HCT116 (cell line): ENCODE data around the gene MAOB. TPM values are rescaled to one million over a fixed set of nuclear protein-coding genes. Genes with fewer than 3 reads are reported as not detected.

Experiments
- ATAC-seq: fragments of 200-7000 bp; cut with Tn5 transposase; 2 replicates; pipeline ENCODE4 v1.9.1; 2020; ENCODE audit warnings: mild to moderate bottlenecking, moderate library complexity
- BruUV-seq: library from RNA; stranded (reverse); fragments of 400-500 nt; replicated peaks from 2 replicates; lab custom pipeline; 2021; lab: Mats Ljungman, UMichigan
- CTCF ChIA-PET: fragments of 300-600 bp; sonication (Branson Sonifier 250); formaldehyde crosslinking; loops from one replicate; lab custom pipeline; 2021; ENCODE audit warnings: antibody characterized with exemption; lab: Charles Lee
- POLR2A ChIA-PET: fragments of 300-600, 350-600 bp; sonication (Branson Sonifier 250); formaldehyde crosslinking; loops from one replicate; lab custom pipeline; 2021; ENCODE audit warnings: antibody characterized with exemption; lab: Charles Lee
- RAD21 ChIA-PET, 2 experiments: fragments of 300-600 bp; sonication (Branson Sonifier 250); formaldehyde crosslinking; loops; one replicate each; lab custom pipeline; 2023; ENCODE audit warnings: low total read pairs in 2 of 2; ENCODE audit not compliant: uncharacterized antibody in 2 of 2, unreplicated experiment in 2 of 2, low non-redundant PET in 1 of 2; lab: Charles Lee
- DNase-seq: peaks from one replicate; pipeline ENCODE4 v3.0.0-alpha.2; 2010; ENCODE audit warnings: low read depth, low spot score
- H2AFZ ChIP-seq: fragments of 200-600 bp; shearing (Covaris generic), sonication (generic); 2 replicates; pipeline ENCODE4 v1.6.1; 2017; ENCODE audit warnings: low read depth, mixed run types, mixed read lengths, antibody characterized with exemption, low read length; ENCODE audit not compliant: poor library complexity, severe bottlenecking
- H3K27ac ChIP-seq: 2 replicates; pipeline ENCODE4 v1.5.1; 2012; ENCODE audit warnings: low read depth, low read length
- H3K27me3 ChIP-seq: fragments of 200-600 bp; sonication (generic); 2 replicates; pipeline ENCODE4 v1.6.1; 2016; ENCODE audit warnings: mixed run types, low read length, mixed read lengths; ENCODE audit not compliant: insufficient read depth
- H3K36me3 ChIP-seq, 2 experiments: fragments of 200-500 bp in 1 of 2; fragments of 200-600 bp in 1 of 2; sonication (Bioruptor generic) in 1 of 2; sonication (generic) in 1 of 2; 2 replicates each; pipeline versions ENCODE4 v1.5.1 to v1.6.1; 2014 to 2016; ENCODE audit warnings: low read length in 2 of 2, inconsistent platforms in 1 of 2, mixed read lengths in 1 of 2, mixed run types in 1 of 2; ENCODE audit not compliant: insufficient read depth in 2 of 2, control insufficient read depth in 1 of 2
- H3K4me1 ChIP-seq, 2 experiments: fragments of 200-600 bp in 1 of 2; sonication (generic) in 1 of 2; 2 replicates each; pipeline versions ENCODE4 v1.5.1 to v1.6.1; 2012 to 2017; ENCODE audit warnings: low read length in 2 of 2, inconsistent platforms in 1 of 2, mild to moderate bottlenecking in 1 of 2, mixed read lengths in 1 of 2, mixed run types in 1 of 2, moderate library complexity in 1 of 2; ENCODE audit not compliant: insufficient read depth in 2 of 2, control insufficient read depth in 1 of 2
- H3K4me2 ChIP-seq: fragments of 200-600 bp; sonication (generic); 2 replicates; pipeline ENCODE4 v1.6.1; 2017; ENCODE audit warnings: mixed run types, low read length, mixed read lengths
- H3K4me3 ChIP-seq, 2 experiments: fragments of 200-600 bp in 1 of 2; sonication (generic) in 1 of 2; replicated peaks in 1 of 2; 2 replicates each; pipeline ENCODE4 v1.5.1; 2011 to 2016; ENCODE audit warnings: low read length in 2 of 2, control low read depth in 1 of 2, low read depth in 1 of 2, mild to moderate bottlenecking in 1 of 2, mixed read lengths in 1 of 2, mixed run types in 1 of 2
- H3K79me2 ChIP-seq: fragments of 200-600 bp; sonication (generic); 2 replicates; pipeline ENCODE4 v1.6.1; 2017; ENCODE audit warnings: mild to moderate bottlenecking, mixed run types, low read length, moderate library complexity, mixed read lengths; ENCODE audit not compliant: insufficient read depth
- H3K9ac ChIP-seq: fragments of 200-600 bp; sonication (generic); 2 replicates; pipeline ENCODE4 v1.6.1; 2016; ENCODE audit warnings: low read length, mixed read lengths
- H3K9me2 ChIP-seq: fragments of 200-600 bp; sonication (generic), shearing (Covaris generic); 2 replicates; pipeline ENCODE4 v1.6.1; 2017; ENCODE audit warnings: mixed run types, mild to moderate bottlenecking, moderate library complexity; ENCODE audit not compliant: insufficient read depth
- H3K9me3 ChIP-seq, 2 experiments: fragments of 200-500 bp in 1 of 2; fragments of 200-600 bp in 1 of 2; sonication (Bioruptor generic) in 1 of 2; sonication (generic) in 1 of 2; 2 replicates each; pipeline ENCODE4 v1.6.1; 2014 to 2017; ENCODE audit warnings: low read length in 2 of 2, mixed read lengths in 2 of 2, inconsistent platforms in 1 of 2, low read depth in 1 of 2, mild to moderate bottlenecking in 1 of 2, mixed run types in 1 of 2, moderate library complexity in 1 of 2; ENCODE audit not compliant: control insufficient read depth in 1 of 2, insufficient read depth in 1 of 2
- H4K20me1 ChIP-seq: fragments of 200-600 bp; sonication (generic), shearing (Covaris generic); 2 replicates; pipeline ENCODE4 v1.6.1; 2017; ENCODE audit warnings: mixed run types, mild to moderate bottlenecking, moderate library complexity; ENCODE audit not compliant: insufficient read depth
- CEBPB ChIP-seq: IDR thresholded peaks from 2 replicates; pipeline ENCODE4 v1.6.1; 2012; ENCODE audit warnings: low read depth
- CTCF ChIP-seq, 3 experiments: fragments of 200-600 bp in 1 of 3; sonication (generic) in 1 of 3; IDR thresholded peaks in 2 of 3; conservative IDR thresholded peaks in 1 of 3; 2 replicates each; pipeline ENCODE4 v1.5.1; 2012 to 2017; ENCODE audit warnings: low read depth in 2 of 3, low read length in 2 of 3, antibody characterized with exemption in 1 of 3, borderline replicate concordance in 1 of 3, control low read depth in 1 of 3, mild to moderate bottlenecking in 1 of 3, mixed read lengths in 1 of 3, mixed run types in 1 of 3, moderate library complexity in 1 of 3; ENCODE audit not compliant: insufficient read depth in 1 of 3
- EGR1 ChIP-seq: IDR thresholded peaks from 2 replicates; pipeline ENCODE4 v1.6.1; 2012; ENCODE audit warnings: low read depth
- EZH2 ChIP-seq: fragments of 200-600 bp; sonication (generic); IDR thresholded peaks from 2 replicates; pipeline ENCODE4 v1.6.1; 2017; ENCODE audit warnings: antibody characterized with exemption, mixed run types
- EZH2phosphoT487 ChIP-seq: fragments of 200-600 bp; IDR thresholded peaks from 2 replicates; pipeline ENCODE4 v1.6.1; 2018; ENCODE audit warnings: antibody characterized with exemption, borderline replicate concordance
- FOSL1 ChIP-seq: IDR thresholded peaks from 2 replicates; pipeline ENCODE4 v1.6.1; 2012; ENCODE audit warnings: low read depth
- MAX ChIP-seq: IDR thresholded peaks from 2 replicates; pipeline ENCODE4 v1.6.1; 2012
- POLR2A ChIP-seq: IDR thresholded peaks from 2 replicates; pipeline ENCODE4 v1.7.0; 2011; ENCODE audit warnings: borderline replicate concordance; ENCODE audit not compliant: insufficient read depth, insufficient read length; ENCODE audit errors: extremely low read depth
- REST ChIP-seq: IDR thresholded peaks from 2 replicates; pipeline ENCODE4 v1.6.1; 2012; ENCODE audit warnings: low read depth
- TCF7L2 ChIP-seq: IDR thresholded peaks from 2 replicates; pipeline ENCODE4 v1.7.0; 2011; ENCODE audit warnings: borderline replicate concordance, inconsistent platforms; ENCODE audit not compliant: insufficient read depth, insufficient read length; ENCODE audit errors: extremely low read depth
- YY1 ChIP-seq: IDR thresholded peaks from 2 replicates; pipeline ENCODE4 v1.6.1; 2011; ENCODE audit warnings: low read length, low read depth, moderate library complexity, mild to moderate bottlenecking; ENCODE audit not compliant: insufficient replicate concordance; ENCODE audit errors: extremely low read depth
- ZFX ChIP-seq: fragments of 450-650 bp; IDR thresholded peaks from 2 replicates; pipeline ENCODE4 v1.6.1; 2017
- ZNF274 ChIP-seq: fragments of 200-500 bp; sonication (Bioruptor generic); IDR thresholded peaks from 2 replicates; pipeline ENCODE4 v1.6.1; 2014; ENCODE audit warnings: mild to moderate bottlenecking, low read depth, low read length, inconsistent platforms
- intact Hi-C: fragments of 100-400 bp; cut with micrococcal nuclease; formaldehyde crosslinking; loops from 2 replicates; pipeline ENCODE4 v1.10.0; 2022
- total RNA-seq: library from RNA; stranded (reverse); gene quantifications from one replicate; pipeline ENCODE4 v1.2.1, GENCODE V29; 2021; ENCODE audit not compliant: unreplicated experiment

MAOB gene
- total RNA-seq, 1 experiment from 2014 or later, result 28.2 TPM

- Histone ChIP-seq H2AFZ (no peak overlapping the region), H3K4me3 (no peak overlapping the region), H3K36me3 (no peaks in the 10 kb centered on the region), H3K27ac (no peak overlapping the region), H3K79me2 (no peaks in the 10 kb centered on the region), H3K9me2 (no peaks in the 10 kb centered on the region), H3K27me3 (no peaks in the 10 kb centered on the region), H3K9ac (no peak overlapping the region), H3K4me1 (no peaks in the 10 kb centered on the region), H3K9me3 (no peaks in the 10 kb centered on the region), H3K4me2 (no peak overlapping the region), H4K20me1 (no peaks in the 10 kb centered on the region)
- POLR2A ChIA-PET, result no interaction called here
- no peak for TF ChIP-seq EGR1
- TF ChIP-seq FOSL1, result no peak
- no peak for DNase-seq
- CTCF ChIA-PET, result interaction anchor here (1.2 to 2.0 kb wide), 2 partner anchors 145 to 490 kb away, joined by 4 to 10 read pairs; no protein-coding TSS in a partner anchor
- ATAC-seq, result no peak
- no TSS peak for BruUV-seq
- intact Hi-C loops, result no loop called here
- RAD21 ChIA-PET, result no interaction called here
Measured at GRCh38 chrX:43813319-43813718, 68.9 kb downstream of the MAOB start.

- Histone ChIP-seq H3K4me2 (no peak overlapping the region), H3K36me3 (no peaks in the 10 kb centered on the region), H3K9ac (no peak overlapping the region), H4K20me1 (no peaks in the 10 kb centered on the region), H2AFZ (no peak overlapping the region), H3K4me1 (no peaks in the 10 kb centered on the region), H3K27ac (no peak overlapping the region), H3K79me2 (no peaks in the 10 kb centered on the region), H3K9me3 (no peaks in the 10 kb centered on the region), H3K27me3 (no peaks in the 10 kb centered on the region), H3K4me3 (no peak overlapping the region), H3K9me2 (no peaks in the 10 kb centered on the region)
- DNase-seq, result no peak
- ChIA-PET RAD21 (no interaction called here), CTCF (no interaction called here), POLR2A (no interaction called here)
- TF ChIP-seq TCF7L2, result no peak
- no peak for TF ChIP-seq EZH2phosphoT487
- TF ChIP-seq EZH2, result no peak
- TF ChIP-seq CTCF (IDR thresholded peaks at IDR 0.05 in 2 of 3, conservative IDR thresholded peaks at IDR 0.05 in 1 of 3; ENCODE audit: borderline replicate concordance in 1 of 3, insufficient read depth in 1 of 3, low read depth in 2 of 3, low read length in 2 of 3), result no peak
- TF ChIP-seq MAX, result no peak
- no peak for TF ChIP-seq POLR2A
- TF ChIP-seq ZNF274, result no peak
- no peak for TF ChIP-seq YY1
- TF ChIP-seq REST, result no peak
- TF ChIP-seq CEBPB, result no peak
- TF ChIP-seq ZFX, result no peak
- BruUV-seq, result no TSS peak
- ATAC-seq, result no peak
- intact Hi-C loops, result no loop called here
Measured at GRCh38 chrX:43809463-43809862, 72.8 kb downstream of the MAOB start.
